ENCODE data around the gene KLHL30.
"Not testable (repeated sequence)": the region's sequence is repeated elsewhere in the genome, so short reads cannot be mapped to it uniquely, and the experiment has no call there.

The KLHL30 gene

GRCh38 chr2:238103465-238104225, 34.8 kb upstream of the KLHL30 start:
- no peak for DNase-seq

- no peak for DNase-seq
Measured at GRCh38 chr2:238104226-238104690, 34.2 kb upstream of the KLHL30 start.

DNA sequence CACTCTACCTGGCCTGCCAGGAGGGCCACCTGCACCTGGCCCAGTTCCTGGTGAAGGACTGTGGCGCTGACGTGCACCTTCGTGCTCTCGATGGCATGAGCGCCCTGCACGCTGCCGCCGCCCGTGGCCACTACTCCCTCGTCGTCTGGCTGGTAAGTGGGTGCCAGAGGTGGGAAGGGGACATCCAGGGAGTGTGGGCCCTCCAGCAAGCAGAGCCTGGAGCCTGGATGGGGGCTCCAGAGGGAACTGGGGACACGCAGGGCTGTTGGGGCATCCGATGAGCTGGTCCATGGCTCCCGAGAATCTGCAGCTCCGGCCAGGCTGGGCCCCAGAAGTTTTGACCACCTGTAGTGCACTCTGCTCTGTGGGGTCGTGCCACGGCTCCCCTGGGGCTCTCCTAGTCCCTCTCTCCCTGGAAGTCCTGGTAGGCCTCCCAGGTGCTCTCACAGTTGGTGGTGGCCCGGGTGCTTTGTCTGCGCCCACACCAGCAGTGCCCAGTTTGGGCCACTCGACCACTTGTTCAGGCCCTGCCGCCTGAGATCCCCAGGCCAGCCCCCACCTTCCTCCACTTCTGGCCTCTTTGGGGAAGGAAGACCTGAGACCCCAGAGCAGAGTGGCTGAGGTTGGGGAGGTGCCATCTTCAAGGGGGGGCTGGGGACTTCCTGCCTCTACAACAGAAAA, 33.6 kb upstream of the KLHL30 start:
- DNase-seq, result no peak

DNA sequence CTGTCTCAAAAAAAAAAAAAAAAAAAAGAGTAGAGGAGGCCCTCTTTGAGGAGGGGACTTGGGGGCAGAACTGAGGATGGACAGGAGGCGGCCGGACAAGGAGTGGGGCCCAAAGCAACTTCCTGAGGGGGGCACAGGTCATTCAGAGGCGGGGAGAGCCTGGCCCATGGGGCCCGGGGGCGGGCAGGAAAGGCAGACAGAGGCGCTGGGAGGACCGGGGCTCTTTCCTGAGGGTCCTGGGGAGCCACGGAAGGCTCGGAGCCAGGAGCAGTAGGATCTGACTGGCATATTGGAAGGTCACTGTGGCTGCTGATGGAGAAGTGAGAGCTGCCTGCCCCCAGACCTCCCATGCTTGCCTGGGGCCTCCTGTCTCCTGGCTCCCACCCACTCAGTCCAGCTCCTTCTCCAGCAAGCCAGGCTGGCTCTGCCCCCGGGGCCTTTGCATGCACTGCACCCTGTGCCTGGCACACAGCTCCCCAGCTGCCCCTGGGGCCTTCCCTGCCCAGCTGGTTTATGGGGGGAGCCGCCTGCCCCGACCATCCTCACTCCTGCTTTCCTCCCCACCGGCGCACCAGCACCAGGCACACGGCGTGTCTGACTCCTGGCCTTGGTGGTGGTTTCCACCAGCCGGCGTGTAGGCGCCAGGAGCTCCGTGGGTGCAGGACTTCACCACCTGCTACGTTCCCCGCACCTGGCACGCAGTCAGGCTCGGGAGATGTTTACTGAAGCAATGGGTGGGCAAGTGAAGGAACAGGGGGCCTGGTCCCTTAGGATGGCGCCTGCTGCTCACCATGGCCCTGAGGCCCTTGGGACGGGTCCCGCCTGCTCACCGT, 32.7 kb upstream of the KLHL30 start:
- DNase-seq, result no peak

DNA sequence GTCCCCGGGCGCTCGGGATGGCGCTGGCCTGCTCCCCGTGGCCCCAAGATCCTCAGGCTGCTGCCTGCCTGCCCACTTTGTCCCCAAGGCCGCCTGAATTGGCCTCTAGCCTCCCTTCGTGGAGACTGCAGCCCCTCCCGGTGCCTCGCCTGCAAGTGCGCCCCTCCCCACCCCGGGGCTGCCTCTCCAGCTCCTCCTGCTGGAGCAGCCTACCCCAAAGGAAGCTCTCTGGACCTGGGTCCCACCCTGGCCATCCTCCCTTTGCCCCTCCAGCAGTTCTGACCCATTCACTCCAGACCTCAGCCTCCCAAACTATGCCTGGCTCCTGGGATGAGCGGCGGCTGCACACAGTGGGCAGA, 32.1 kb upstream of the KLHL30 start:
- DNase-seq, result no peak

- no peak for DNase-seq
Measured at GRCh38 chr2:238106698-238107524, 31.6 kb upstream of the KLHL30 start.

- DNase-seq, result no peak
Measured at GRCh38 chr2:238107525-238108422, 30.7 kb upstream of the KLHL30 start.

DNA sequence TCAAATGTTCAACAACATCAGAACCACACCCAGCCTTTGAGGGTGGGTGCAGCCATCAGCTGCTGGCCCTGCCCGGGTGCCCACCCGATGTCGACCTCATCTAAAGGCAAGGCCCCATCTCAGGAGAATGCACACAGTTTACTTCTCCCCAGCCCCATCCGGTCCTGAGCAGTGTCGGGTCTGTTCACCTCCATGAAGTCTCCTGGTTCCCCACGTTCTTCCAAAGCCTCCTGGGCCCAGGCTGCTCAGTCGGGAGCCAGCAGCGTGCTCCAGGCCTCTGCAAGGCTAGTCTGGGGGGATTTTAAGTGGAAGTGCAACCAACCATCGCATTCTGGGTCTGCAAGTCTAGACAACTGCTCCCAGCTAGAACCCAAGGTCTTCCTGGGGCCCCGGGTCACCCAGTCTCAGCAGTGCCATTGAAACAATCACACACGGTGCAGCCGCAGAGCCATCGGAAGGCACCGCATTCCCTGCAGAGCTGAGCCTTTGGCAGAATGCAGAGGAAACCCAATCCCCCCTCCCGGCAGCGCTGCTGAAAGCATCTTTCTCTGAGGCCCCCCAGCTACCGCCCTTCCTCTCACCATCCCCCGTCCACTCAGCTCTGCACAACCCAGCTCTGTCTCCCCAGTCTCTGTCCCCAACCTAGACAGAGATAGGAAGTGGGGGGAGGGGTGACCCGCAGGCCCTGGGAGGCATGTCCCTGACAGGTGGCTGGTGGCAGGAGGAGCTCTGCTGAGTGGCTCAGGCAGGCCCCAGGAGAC, 29.9 kb upstream of the KLHL30 start:
- no peak for DNase-seq

- DNase-seq, result no peak
Measured at GRCh38 chr2:238113611-238114010, 24.9 kb upstream of the KLHL30 start.

DNA sequence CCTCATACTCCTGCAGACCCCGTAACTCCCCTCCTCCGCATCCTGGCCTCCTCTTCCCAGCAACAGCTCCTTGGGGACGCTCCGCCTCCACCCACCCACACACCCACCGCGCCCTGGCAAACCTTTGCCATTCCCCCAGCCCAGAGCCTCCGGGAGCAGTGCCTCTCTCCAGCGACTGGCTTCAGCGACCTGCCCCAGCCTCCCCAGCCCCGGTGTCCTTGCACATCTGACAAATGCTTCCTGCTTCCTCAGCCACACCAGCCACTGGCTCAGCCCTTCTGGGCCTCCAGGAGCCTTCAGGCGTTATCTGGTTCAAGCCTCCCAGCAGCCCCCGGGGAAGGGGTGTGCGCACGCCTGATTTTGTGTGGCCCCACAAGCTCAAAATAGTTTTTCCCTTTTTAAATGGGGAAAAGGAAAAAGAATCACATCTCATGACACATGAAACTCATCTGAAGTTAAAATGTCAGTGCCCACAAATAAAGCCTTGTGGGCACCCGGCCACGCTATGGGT, 24.1 kb upstream of the KLHL30 start:
- DNase-seq, result no peak

GRCh38 chr2:238114851-238115660, 23.4 kb upstream of the KLHL30 start:
- no peak for DNase-seq

DNA sequence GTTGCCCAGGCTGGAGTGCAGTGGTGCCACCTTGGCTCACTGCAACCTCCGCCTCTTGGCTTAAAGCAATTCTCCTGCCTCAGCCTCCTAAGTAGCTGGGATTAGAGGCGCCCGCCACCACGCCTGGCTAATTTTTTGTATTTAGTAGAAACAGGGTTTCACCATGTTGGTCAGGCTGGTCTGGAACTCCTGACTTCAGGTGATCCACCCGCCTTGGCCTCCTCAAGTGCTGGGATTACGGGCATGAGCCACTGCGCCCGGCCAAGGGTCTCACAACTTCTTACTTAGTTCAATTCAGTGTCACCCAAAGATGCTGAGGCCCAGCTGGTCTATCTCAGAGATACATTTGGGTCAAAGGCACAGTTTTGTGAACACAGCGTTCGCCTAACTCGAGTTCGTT, 22.8 kb upstream of the KLHL30 start:
- DNase-seq, result not testable (repeated sequence)

DNA sequence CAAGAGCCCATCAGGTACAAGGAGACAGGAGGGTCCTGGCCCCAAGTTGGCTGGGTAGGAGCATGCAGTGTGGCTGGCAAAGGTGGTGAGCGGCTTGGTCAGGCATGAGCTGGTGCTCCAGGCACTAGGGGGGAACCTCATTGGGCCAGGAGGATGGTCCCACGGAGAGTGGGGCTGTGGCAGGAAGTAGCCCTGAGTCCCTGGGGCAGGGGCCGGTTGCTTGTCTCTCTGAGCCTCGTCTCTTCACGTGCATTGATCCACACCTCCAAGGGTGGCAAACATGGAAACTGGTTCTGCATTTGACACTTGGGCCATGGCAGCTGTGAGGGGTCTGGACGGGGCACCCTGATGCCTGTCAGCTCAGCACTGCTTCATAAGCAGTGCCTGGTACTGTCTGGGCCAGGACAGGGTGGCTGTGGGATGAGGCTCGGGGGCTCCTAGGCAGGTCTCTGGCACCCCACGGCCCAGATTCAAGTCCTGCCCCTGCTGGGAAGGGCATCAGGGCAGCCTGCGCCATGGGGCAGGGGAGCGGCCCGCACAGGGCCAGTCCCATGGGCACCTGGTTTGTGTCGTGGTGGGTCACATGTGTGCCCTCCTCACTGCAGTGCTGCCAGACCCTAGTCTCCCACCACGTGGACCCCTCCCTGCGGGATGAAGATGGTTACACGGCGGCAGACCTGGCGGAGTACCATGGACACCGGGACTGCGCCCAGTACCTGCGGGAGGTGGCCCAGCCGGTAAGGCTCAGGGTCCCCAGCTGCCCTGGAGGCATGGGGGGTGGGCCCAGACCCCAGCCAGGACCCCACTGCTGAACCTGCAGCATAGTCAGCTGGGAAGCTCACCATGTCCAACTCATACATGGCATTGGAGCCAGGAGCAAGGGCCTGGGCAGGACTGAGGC, 21.9 kb upstream of the KLHL30 start:
- DNase-seq, result no peak

DNA sequence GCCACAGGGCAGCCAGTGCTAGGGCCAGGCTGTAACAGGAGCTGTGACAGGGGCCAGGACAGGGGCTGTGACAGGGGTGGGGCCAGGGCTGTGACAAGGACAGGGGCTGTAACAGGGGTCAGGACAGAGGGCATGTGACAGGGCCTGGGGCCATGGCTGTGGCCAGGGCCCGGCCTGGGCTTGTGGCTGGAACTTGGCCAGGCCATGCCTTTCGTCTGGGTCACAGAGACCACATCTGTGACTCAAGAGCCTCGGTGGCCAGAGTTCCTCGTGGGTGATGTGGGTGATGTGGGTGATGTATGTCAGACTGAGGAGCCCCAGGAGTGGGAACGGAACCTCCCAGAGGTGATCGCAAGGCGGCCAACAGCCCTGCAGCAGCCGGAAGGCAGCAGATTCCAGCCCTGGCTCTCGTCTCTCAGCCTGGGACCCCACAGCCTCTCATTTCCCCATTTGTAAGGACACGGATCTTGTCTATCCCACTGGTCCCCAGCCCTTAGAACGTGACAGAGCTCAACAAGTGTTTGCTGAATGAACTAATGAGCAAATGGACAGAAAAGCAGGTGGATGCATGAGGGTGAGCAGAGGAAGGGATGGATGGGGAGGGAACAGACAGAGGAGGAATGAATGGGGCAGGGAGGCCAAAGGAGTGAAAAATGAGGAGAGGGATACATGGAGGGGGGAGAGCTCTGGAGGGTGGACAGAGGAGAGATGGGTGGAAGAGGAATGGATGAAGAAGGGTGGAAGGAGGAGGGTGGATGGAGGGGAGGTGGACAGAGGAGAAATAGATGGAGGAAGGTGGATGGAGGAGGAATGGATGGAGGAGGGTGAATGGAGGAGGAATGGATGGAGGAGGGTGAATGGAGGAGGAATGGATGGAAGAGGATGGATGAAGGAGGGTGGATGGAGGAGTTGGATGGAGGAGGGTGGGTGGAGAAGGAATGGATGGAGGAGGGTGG, 21.0 kb upstream of the KLHL30 start:
- DNase-seq, result no peak

DNA sequence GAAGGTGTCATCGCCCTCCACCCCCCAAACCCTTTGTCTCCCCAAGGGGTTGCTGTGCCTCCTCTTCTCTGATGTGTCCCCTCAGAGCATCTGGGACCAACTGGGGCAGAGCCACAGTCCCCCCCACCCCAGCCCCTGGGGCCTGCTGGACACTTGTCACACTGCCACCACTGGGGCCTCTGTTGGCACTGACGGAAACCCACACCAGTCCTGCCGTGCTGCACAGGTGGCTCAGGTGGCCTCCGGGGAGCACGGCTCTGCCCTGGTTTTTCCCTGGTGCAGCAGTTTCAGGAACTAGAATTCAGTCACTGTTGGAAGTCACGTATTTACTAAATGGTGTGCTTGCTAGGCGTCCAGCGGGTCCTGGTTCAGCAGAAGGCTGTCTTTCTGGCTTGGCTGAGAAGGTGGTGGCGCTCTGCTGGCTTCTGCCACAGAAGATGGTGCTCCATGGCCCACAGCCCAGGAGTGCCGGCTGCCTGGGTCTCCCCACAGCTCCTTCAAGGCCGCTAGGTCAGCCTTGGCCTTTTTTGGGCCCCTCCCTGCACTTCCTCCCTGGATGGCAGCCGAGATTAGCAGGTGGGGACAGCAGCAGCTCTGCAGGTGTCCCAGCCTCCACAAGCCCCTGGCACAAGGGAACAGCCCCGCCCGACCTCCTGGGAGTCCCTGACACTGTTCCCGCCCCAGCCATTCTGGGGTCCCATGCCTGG, 18.6 kb upstream of the KLHL30 start:
- DNase-seq, result no peak

GRCh38 chr2:238120463-238121298, 17.8 kb upstream of the KLHL30 start:
- no peak for DNase-seq
